ENCODE data around the gene GGTLC1. TPM values are rescaled to one million over a fixed set of nuclear protein-coding genes. Genes with fewer than 3 reads are reported as not detected.

GGTLC1 gene
- total RNA-seq, 2 experiments from 2014 or later, result not detected

- Mint-ChIP-seq H3K27me3 (peaks cover 8% of the 10 kb centered on the region), H3K36me3 (peaks cover 4% of the 10 kb centered on the region), H3K27ac (no peak overlapping the region), H3K4me1 (no peaks in the 10 kb centered on the region), H3K9me3 (peaks cover 4% of the 10 kb centered on the region), H3K4me3 (no peak overlapping the region)
- no peak for DNase-seq
These were observed 29.5 kb downstream of the GGTLC1 start for GRCh38 chr20:23959054-23959453.

DNA sequence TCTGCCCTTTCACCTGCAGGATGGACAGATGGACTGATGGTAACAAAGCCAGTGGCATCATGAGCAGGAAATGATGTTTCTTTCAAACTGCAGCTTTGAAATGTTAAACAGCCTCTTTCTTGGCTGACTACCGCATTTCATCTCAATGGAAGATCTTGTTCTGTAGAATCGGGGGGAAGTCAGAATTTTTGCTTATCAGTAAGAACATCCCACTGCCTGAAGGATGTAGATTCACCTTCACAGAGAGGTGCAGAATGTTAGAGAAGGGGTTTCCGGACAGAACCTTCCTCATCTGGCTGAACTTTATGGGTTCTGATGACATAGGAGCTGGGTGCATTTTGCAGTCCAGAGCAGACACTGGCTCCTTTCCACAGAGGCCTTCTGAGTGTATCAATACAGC lies 32.7 kb downstream of the GGTLC1 start:
- Mint-ChIP-seq H3K4me1 (no peaks in the 10 kb centered on the region), H3K27ac (no peak overlapping the region), H3K9me3 (peaks cover 1% of the 10 kb centered on the region), H3K27me3 (peaks cover 6% of the 10 kb centered on the region), H3K36me3 (peaks cover 1% of the 10 kb centered on the region), H3K4me3 (no peak overlapping the region)
- DNase-seq, result no peak

DNA sequence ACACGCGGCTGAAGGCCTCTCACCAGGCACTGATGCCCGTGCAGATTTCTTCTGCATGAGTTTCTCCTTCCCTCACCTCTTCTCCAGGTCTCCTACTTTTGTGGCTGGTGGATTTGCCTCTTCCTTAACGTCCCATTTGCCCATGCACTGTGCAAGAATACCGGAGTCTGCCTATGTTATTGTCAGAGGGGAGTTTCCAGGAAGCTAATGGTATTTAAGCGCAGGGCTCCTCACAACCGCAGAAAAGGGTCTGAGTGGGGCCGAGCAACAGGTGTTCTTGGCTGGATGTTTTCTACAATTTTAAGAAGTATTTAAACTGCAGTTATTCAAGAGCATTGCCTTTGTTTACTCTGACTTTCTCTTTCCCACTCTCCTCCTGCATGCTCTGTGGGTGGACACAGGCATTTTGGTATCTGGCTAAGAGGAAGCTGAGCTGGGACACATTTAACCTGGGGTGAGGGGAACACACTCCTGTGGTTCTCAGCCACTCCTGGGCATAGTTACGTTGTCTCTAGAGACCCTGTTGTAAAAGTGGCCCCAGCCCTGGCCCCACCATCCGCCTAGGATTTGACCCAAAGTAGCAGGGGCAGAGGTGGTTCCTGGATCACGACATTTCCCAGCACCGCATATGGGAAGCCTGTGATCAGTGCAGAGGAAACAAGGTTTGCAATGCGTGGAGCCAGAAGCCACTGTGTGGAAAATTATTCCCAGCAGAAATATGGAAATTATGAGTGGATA lies 34.4 kb downstream of the GGTLC1 start:
- Mint-ChIP-seq H3K27me3 (peaks cover 6% of the 10 kb centered on the region), H3K27ac (no peak overlapping the region), H3K4me3 (no peak overlapping the region), H3K4me1 (no peaks in the 10 kb centered on the region), H3K36me3 (no peaks in the 10 kb centered on the region), H3K9me3 (no peaks in the 10 kb centered on the region)
- DNase-seq, result no peak

- no peaks in the 10 kb centered on the region for H3K36me3 Mint-ChIP-seq
- no peaks in the 10 kb centered on the region for H3K4me1 Mint-ChIP-seq
- no peak overlapping the region for H3K27ac Mint-ChIP-seq
- H3K9me3 Mint-ChIP-seq, result no peaks in the 10 kb centered on the region
- DNase-seq, result no peak
- no peak overlapping the region for H3K4me3 Mint-ChIP-seq
- H3K27me3 Mint-ChIP-seq, result no peaks in the 10 kb centered on the region
These were observed 42.4 kb downstream of the GGTLC1 start for GRCh38 chr20:23946206-23946605.

GRCh38 chr20:23943304-23943703 lies 45.3 kb downstream of the GGTLC1 start:
- H3K4me3 Mint-ChIP-seq, result no peak overlapping the region

DNA sequence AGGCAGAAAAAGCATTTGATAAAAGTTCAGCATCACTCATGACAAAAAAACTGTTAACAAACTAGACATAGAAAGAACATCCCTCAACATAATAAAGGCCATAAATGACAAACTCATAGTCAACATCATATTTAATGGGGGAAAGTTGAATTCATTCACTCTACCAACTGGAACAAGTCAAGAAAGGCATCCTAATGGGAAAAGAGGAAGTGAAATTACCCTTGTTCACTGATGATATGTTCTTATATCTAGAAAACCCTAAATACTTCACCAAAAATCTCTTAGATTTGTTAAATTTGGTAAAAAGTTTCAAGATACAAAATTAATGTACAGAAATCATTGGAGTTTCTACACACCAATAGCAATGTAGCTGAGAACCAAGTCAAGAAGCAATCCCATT lies 48.9 kb downstream of the GGTLC1 start:
- H3K36me3 Mint-ChIP-seq, result no peaks in the 10 kb centered on the region

More at GRCh38 chr20:23943304-23943703, 45.3 kb downstream of the GGTLC1 start:
- H3K4me1 Mint-ChIP-seq, result no peaks in the 10 kb centered on the region
- no peaks in the 10 kb centered on the region for H3K36me3 Mint-ChIP-seq
- DNase-seq, result no peak
- no peaks in the 10 kb centered on the region for H3K27me3 Mint-ChIP-seq
- no peak overlapping the region for H3K27ac Mint-ChIP-seq
- no peaks in the 10 kb centered on the region for H3K9me3 Mint-ChIP-seq

DNA sequence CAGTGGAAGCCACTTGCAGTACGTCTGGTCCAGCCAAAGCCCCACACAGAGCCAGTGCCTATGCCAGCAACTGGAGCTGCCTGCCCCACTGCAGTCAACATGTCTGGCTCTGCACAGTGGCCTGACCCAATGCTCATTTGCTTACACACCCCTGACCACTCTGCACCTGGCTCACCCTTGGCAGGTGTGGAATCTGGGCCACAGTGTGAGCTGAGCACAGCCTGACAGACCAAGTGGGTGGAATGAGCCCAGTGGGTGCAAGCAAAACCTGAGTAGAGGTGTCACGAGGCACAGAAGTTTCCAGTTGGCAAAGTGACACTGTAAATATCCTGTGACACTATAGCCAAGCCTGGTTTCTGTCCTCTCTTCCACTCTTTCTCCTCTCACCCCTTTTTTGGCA lies 49.5 kb downstream of the GGTLC1 start:
- Mint-ChIP-seq H3K27ac (no peak overlapping the region), H3K4me1 (no peaks in the 10 kb centered on the region), H3K9me3 (no peaks in the 10 kb centered on the region), H3K4me3 (no peak overlapping the region), H3K36me3 (no peaks in the 10 kb centered on the region), H3K27me3 (no peaks in the 10 kb centered on the region)
- no peak for DNase-seq

More for the DNA sequence above, 48.9 kb downstream of the GGTLC1 start:
- no peak overlapping the region for H3K27ac Mint-ChIP-seq
- DNase-seq, result no peak
- H3K27me3 Mint-ChIP-seq, result no peaks in the 10 kb centered on the region
- no peaks in the 10 kb centered on the region for H3K9me3 Mint-ChIP-seq
- H3K4me1 Mint-ChIP-seq, result no peaks in the 10 kb centered on the region
- H3K4me3 Mint-ChIP-seq, result no peak overlapping the region

- no peaks in the 10 kb centered on the region for H3K36me3 Mint-ChIP-seq
- no peaks in the 10 kb centered on the region for H3K9me3 Mint-ChIP-seq
- H3K27me3 Mint-ChIP-seq, result no peaks in the 10 kb centered on the region
- no peak overlapping the region for H3K27ac Mint-ChIP-seq
- DNase-seq, result no peak
- no peaks in the 10 kb centered on the region for H3K4me1 Mint-ChIP-seq
- H3K4me3 Mint-ChIP-seq, result no peak overlapping the region
These were observed 50.5 kb downstream of the GGTLC1 start for GRCh38 chr20:23938118-23938438.

GRCh38 chr20:23937303-23938117 lies 51.1 kb downstream of the GGTLC1 start:
- Mint-ChIP-seq H3K27ac (no peak overlapping the region), H3K4me1 (no peaks in the 10 kb centered on the region), H3K4me3 (no peak overlapping the region), H3K9me3 (no peaks in the 10 kb centered on the region), H3K27me3 (no peaks in the 10 kb centered on the region), H3K36me3 (no peaks in the 10 kb centered on the region)
- peak; percentile 51 for DNase-seq

Other genes with a start within 250 kb of the GGTLC1 start
- not detected for gene CST1, start 237.8 kb downstream of the GGTLC1 start, total RNA-seq
- not detected for gene CST2, start 162.1 kb downstream of the GGTLC1 start, total RNA-seq
- not detected for gene CST5, start 109.0 kb downstream of the GGTLC1 start, total RNA-seq